WTC11 (cell line): ENCODE data around the gene PCDHB10.
"Not testable (repeated sequence)": the region's sequence is repeated elsewhere in the genome, so short reads cannot be mapped to it uniquely, and the experiment has no call there.

Source experiments
- ARID4B ChIP-seq: sonication (generic); formaldehyde crosslinking; IDR thresholded peaks from 2 replicates; pipeline ENCODE4 v1.8.0; 2023; ENCODE audit warnings: missing genetic modification reagents, mild to moderate bottlenecking, borderline replicate concordance
- CTCF ChIP-seq: fragments of 200-600 bp; IDR thresholded peaks from 2 replicates; pipeline ENCODE4 v1.8.0; 2022; ENCODE audit warnings: antibody characterized with exemption
- ELF4 ChIP-seq: sonication (generic); formaldehyde crosslinking; IDR thresholded peaks from 2 replicates; pipeline ENCODE4 v1.8.1; 2022; ENCODE audit warnings: low read depth, mild to moderate bottlenecking, moderate library complexity, missing genetic modification reagents
- FOXK1 ChIP-seq: sonication (generic); formaldehyde crosslinking; IDR thresholded peaks from 2 replicates; pipeline ENCODE4 v1.8.0; 2022; ENCODE audit warnings: mild to moderate bottlenecking, moderate library complexity, missing genetic modification reagents
- HMGA2 ChIP-seq: fragments of 250-450 bp; sonication (Bioruptor Pico); IDR thresholded peaks from 2 replicates; pipeline ENCODE4 v1.4.0; 2021; ENCODE audit warnings: mild to moderate bottlenecking, moderate library complexity
- MAX ChIP-seq: sonication (generic); formaldehyde crosslinking; IDR thresholded peaks from 2 replicates; pipeline ENCODE4 v1.8.0; 2022; ENCODE audit warnings: mild to moderate bottlenecking, missing genetic modification reagents
- NFE2L1 ChIP-seq: sonication (generic); formaldehyde crosslinking; IDR thresholded peaks from 2 replicates; pipeline ENCODE4 v1.8.1; 2023; ENCODE audit warnings: missing genetic modification reagents
- NR3C1 ChIP-seq: sonication (generic); formaldehyde crosslinking; conservative IDR thresholded peaks from 2 replicates; pipeline ENCODE4 v1.8.1; 2023; ENCODE audit warnings: low read depth, mild to moderate bottlenecking, missing genetic modification reagents
- PRRX2 ChIP-seq: fragments of 250-450 bp; sonication (Bioruptor Pico); IDR thresholded peaks from 2 replicates; pipeline ENCODE4 v1.8.0; 2021; ENCODE audit warnings: mild to moderate bottlenecking

- not testable (repeated sequence) for TF ChIP-seq PRRX2 (CRISPR knock-in tag); NR3C1 (CRISPR knock-in tag); NFE2L1 (CRISPR knock-in tag); MAX (CRISPR knock-in tag); CTCF; ARID4B; ELF4 (CRISPR knock-in tag); HMGA2; FOXK1 (CRISPR knock-in tag)
Measured at GRCh38 chr5:141157356-141157755, 34.8 kb upstream of the PCDHB10 start.
